Measurements from ENCODE around the gene TASP1.

DNA sequence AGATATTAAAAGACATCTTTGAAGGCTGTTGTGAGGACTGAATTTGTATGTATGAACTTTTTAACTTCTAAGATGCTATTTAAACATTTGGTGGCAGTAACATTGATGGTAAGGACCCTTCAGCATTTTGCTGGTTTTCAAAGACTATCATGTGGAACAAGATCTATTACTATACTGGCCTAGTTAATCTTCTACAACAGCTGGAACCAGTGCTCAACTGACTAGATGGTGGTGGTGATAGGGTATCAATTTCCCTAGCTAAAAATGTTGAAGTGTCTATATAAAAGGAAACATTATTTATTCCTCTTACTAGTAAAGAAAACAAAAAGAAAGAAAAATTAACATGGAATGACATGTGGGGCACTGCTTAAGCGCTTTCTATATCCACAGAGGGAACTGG is 195.7 kb downstream of the TASP1 start:
- no peak for TF ChIP-seq POLR2A (IDR thresholded peaks at IDR 0.05; ENCODE audit: low read length)
- TF ChIP-seq GATA1 (IDR thresholded peaks at IDR 0.05; ENCODE audit: low read depth, low read length) = no peak

All from erythroblast (primary cell).